Natural killer cell (primary cell): Measurements from ENCODE around the gene ARHGAP12. TPM values are rescaled to one million over a fixed set of nuclear protein-coding genes. Genes with fewer than 3 reads are reported as not detected.

ENCODE experiments used
- total RNA-seq, 4 donors: library from RNA; stranded (reverse); fragments of 120-200 nt in 1 of 4; gene quantifications; one replicate each; pipeline versions ENCODE4 v1.2.3 to v1.2.4, GENCODE V29; 2013 to 2022

The ARHGAP12 gene
- total RNA-seq, 3 donors from 2014 or later (not counting 1 experiment from before 2014, with no cell fraction given), result 35.1 to 40.2 (median 40.2) TPM

Other genes with a start within 250 kb of the ARHGAP12 start
- gene KIF5B, start 127.6 kb upstream of the ARHGAP12 start, total RNA-seq, result 10 to 100 TPM; 51.0 to 64.2 (median 61.1) TPM